IMR-90 (cell line): ENCODE results near the gene RPS10. TPM values are rescaled to one million over a fixed set of nuclear protein-coding genes. Genes with fewer than 3 reads are reported as not detected.
A peak's percentile ranks its signal among the peaks of the same experiment; 100 is the strongest.

Experiments
- ATAC-seq: fragments of 200-7000 bp; cut with Tn5 transposase; 2 replicates; pipeline ENCODE4 v1.9.1; 2020; ENCODE audit warnings: low read depth, mild to moderate bottlenecking, moderate library complexity
- BruUV-seq: library from RNA; stranded (reverse); fragments of 400-500 nt; replicated peaks from 2 replicates; lab custom pipeline; 2021; lab: Mats Ljungman, UMichigan
- CTCF ChIA-PET: fragments of 300-600 bp; formaldehyde crosslinking; extraction: SDS; loops from one replicate; lab custom pipeline; 2021; ENCODE audit warnings: antibody characterized with exemption; lab: Yijun Ruan, JAX
- POLR2A ChIA-PET: fragments of 300-600 bp; sonication (Branson Sonifier 250); formaldehyde crosslinking; loops from one replicate; lab custom pipeline; 2022; ENCODE audit warnings: antibody characterized with exemption; ENCODE audit not compliant: unreplicated experiment; lab: Charles Lee
- DNase-seq: peaks from one replicate; pipeline ENCODE4 v3.0.0; 2013
- H2AFZ ChIP-seq: replicated peaks from 2 replicates; pipeline ENCODE3; 2013; ENCODE audit warnings: low read length, mild to moderate bottlenecking; ENCODE audit not compliant: poor library complexity
- H2AK5ac ChIP-seq: 2 replicates; pipeline ENCODE4 v1.6.1; 2013; ENCODE audit warnings: low read depth, low read length, inconsistent platforms
- H2AK9ac ChIP-seq: replicated peaks from 2 replicates; pipeline ENCODE3; 2013; ENCODE audit warnings: mild to moderate bottlenecking, low read depth, low read length, moderate library complexity; ENCODE audit not compliant: poor library complexity
- H2BK120ac ChIP-seq: 2 replicates; pipeline ENCODE4 v1.6.1; 2013; ENCODE audit warnings: low read depth, low read length, inconsistent platforms
- H2BK15ac ChIP-seq: 3 replicates; pipeline ENCODE4 v1.6.1; 2013; ENCODE audit warnings: low read depth, low read length, inconsistent platforms
- H2BK20ac ChIP-seq: 2 replicates; pipeline ENCODE4 v1.6.1; 2013; ENCODE audit warnings: low read depth, mild to moderate bottlenecking, inconsistent platforms, low read length, moderate library complexity
- H2BK5ac ChIP-seq: 2 replicates; pipeline ENCODE4 v1.6.1; 2013; ENCODE audit warnings: mild to moderate bottlenecking, low read depth, low read length, inconsistent platforms; ENCODE audit not compliant: poor library complexity, severe bottlenecking
- H3K14ac ChIP-seq: replicated peaks from 2 replicates; pipeline ENCODE4 v1.6.1; 2013; ENCODE audit warnings: low read depth, low read length, inconsistent platforms
- H3K18ac ChIP-seq: 2 replicates; pipeline ENCODE4 v1.6.1; 2013; ENCODE audit warnings: low read depth, low read length, control low read depth
- H3K23ac ChIP-seq: 2 replicates; pipeline ENCODE4 v1.6.1; 2013; ENCODE audit warnings: low read depth, low read length, inconsistent platforms
- H3K27ac ChIP-seq: 2 replicates; pipeline ENCODE4 v1.5.1; 2013; ENCODE audit warnings: mild to moderate bottlenecking, control low read depth, low read length; ENCODE audit not compliant: insufficient read depth
- H3K27me3 ChIP-seq: 2 replicates; pipeline ENCODE4 v1.6.1; 2013; ENCODE audit warnings: low read length; ENCODE audit not compliant: control insufficient read depth, insufficient read depth
- H3K36me3 ChIP-seq: 2 replicates; pipeline ENCODE4 v1.6.1; 2013; ENCODE audit warnings: low read length, mixed read lengths; ENCODE audit not compliant: control insufficient read depth, insufficient read depth
- H3K4ac ChIP-seq: 2 replicates; pipeline ENCODE4 v1.6.1; 2013; ENCODE audit warnings: low read depth, low read length, inconsistent platforms
- H3K4me1 ChIP-seq: 2 replicates; pipeline ENCODE4 v1.6.1; 2013; ENCODE audit warnings: low read length, mixed read lengths; ENCODE audit not compliant: control insufficient read depth, insufficient read depth
- H3K4me2 ChIP-seq: 2 replicates; pipeline ENCODE4 v1.6.1; 2013; ENCODE audit warnings: low read depth, mild to moderate bottlenecking, control low read depth, low read length, moderate library complexity
- H3K4me3 ChIP-seq: 2 replicates; pipeline ENCODE4 v1.5.1; 2013; ENCODE audit warnings: low read depth, mild to moderate bottlenecking, control low read depth, low read length, moderate library complexity; ENCODE audit not compliant: insufficient read depth
- H3K56ac ChIP-seq: 2 replicates; pipeline ENCODE4 v1.6.1; 2013; ENCODE audit warnings: low read length, inconsistent platforms; ENCODE audit not compliant: insufficient read depth; ENCODE audit errors: extremely low read depth
- H3K79me1 ChIP-seq, 2 experiments: 2 replicates each; pipeline ENCODE4 v1.6.1; 2013; ENCODE audit warnings: low read length in 2 of 2, inconsistent platforms in 1 of 2, low read depth in 1 of 2
- H3K9ac ChIP-seq: 2 replicates; pipeline ENCODE4 v1.6.1; 2013; ENCODE audit warnings: low read depth, low read length, control low read depth
- H3K9me1 ChIP-seq: 2 replicates; pipeline ENCODE4 v1.6.1; 2013; ENCODE audit warnings: low read length, inconsistent platforms; ENCODE audit not compliant: insufficient read depth
- H3K9me3 ChIP-seq: 2 replicates; pipeline ENCODE4 v1.6.1; 2013; ENCODE audit warnings: low read length; ENCODE audit not compliant: control insufficient read depth, insufficient read depth
- H4K20me1 ChIP-seq: 2 replicates; pipeline ENCODE4 v1.6.1; 2013; ENCODE audit warnings: low read length, inconsistent platforms; ENCODE audit not compliant: insufficient read depth
- H4K5ac ChIP-seq: 2 replicates; pipeline ENCODE4 v1.6.1; 2013; ENCODE audit warnings: mild to moderate bottlenecking, low read depth, low read length, control low read depth
- H4K8ac ChIP-seq, 2 experiments: 2 replicates each; pipeline ENCODE4 v1.6.1; 2013; ENCODE audit warnings: low read depth in 2 of 2, low read length in 2 of 2, control low read depth in 1 of 2, inconsistent platforms in 1 of 2
- H4K91ac ChIP-seq: 2 replicates; pipeline ENCODE4 v1.6.1; 2013; ENCODE audit warnings: low read depth, low read length, inconsistent platforms; ENCODE audit not compliant: insufficient read depth
- CEBPB ChIP-seq: IDR thresholded peaks from 2 replicates; pipeline ENCODE4 v1.6.1; 2012; ENCODE audit warnings: low read depth, low read length, improper control_type of control experiment
- FOS ChIP-seq: fragments of 150-350 bp; IDR thresholded peaks from 2 replicates; pipeline ENCODE4 v1.6.1; 2016; ENCODE audit warnings: low read depth, low read length
- MAFK ChIP-seq: IDR thresholded peaks from 2 replicates; pipeline ENCODE4 v1.6.1; 2012; ENCODE audit warnings: low read depth, low read length, improper control_type of control experiment
- MAZ ChIP-seq: IDR thresholded peaks from 2 replicates; pipeline ENCODE4 v1.6.1; 2012; ENCODE audit warnings: low read depth, mild to moderate bottlenecking, low read length, improper control_type of control experiment, moderate library complexity, borderline replicate concordance
- MXI1 ChIP-seq: IDR thresholded peaks from 2 replicates; pipeline ENCODE4 v1.6.1; 2012; ENCODE audit warnings: low read depth, mild to moderate bottlenecking, low read length, moderate library complexity, borderline replicate concordance
- NFE2L2 ChIP-seq: fragments of 150-350 bp; IDR thresholded peaks from 2 replicates; pipeline ENCODE4 v1.6.1; 2016; ENCODE audit warnings: low read depth, mild to moderate bottlenecking, low read length
- POLR2A ChIP-seq: IDR thresholded peaks from 2 replicates; pipeline ENCODE4 v1.6.1; 2012; ENCODE audit warnings: mild to moderate bottlenecking, low read depth, low read length
- RAD21 ChIP-seq: IDR thresholded peaks from 2 replicates; pipeline ENCODE4 v1.6.1; 2012; ENCODE audit warnings: low read length, improper control_type of control experiment
- RCOR1 ChIP-seq: IDR thresholded peaks from 2 replicates; pipeline ENCODE4 v1.6.1; 2012; ENCODE audit warnings: mild to moderate bottlenecking, low read length, improper control_type of control experiment; ENCODE audit not compliant: insufficient replicate concordance
- RFX5 ChIP-seq: IDR thresholded peaks from 2 replicates; pipeline ENCODE4 v1.8.0; 2012; ENCODE audit warnings: low read depth, mild to moderate bottlenecking, low read length, moderate library complexity
- SMC3 ChIP-seq: fragments of 150-350 bp; IDR thresholded peaks from 2 replicates; pipeline ENCODE4 v1.6.1; 2016; ENCODE audit warnings: low read depth, mild to moderate bottlenecking, antibody characterized with exemption, low read length, moderate library complexity
- WGBS, 2 experiments: methylation state at CpG; one replicate each; pipeline versions ENCODE4 v1.1.5 to v1.1.7; 2013; ENCODE audit warnings: missing lambda C conversion rate in 2 of 2; ENCODE audit not compliant: insufficient read length in 1 of 2; ENCODE audit errors: extremely low coverage in 2 of 2; 5-methylcytosine and 5-hydroxymethylcytosine counted together
- dilution Hi-C: fragments of 300-500 bp; cut with HindIII; formaldehyde crosslinking; loops from one replicate; pipeline ENCODE4 v1.14.3; 2018; ENCODE audit warnings: low sequenced_read_pairs; ENCODE audit not compliant: unreplicated experiment
- in situ Hi-C: fragments of 300-500 bp; cut with MboI; formaldehyde crosslinking; loops from 3 replicates; pipeline ENCODE4 v1.14.3; 2019; ENCODE audit warnings: low sequenced_read_pairs, inconsistent platforms, mixed read lengths
- intact Hi-C: fragments of 100-400 bp; cut with micrococcal nuclease; formaldehyde crosslinking; loops from 2 replicates; pipeline ENCODE4 v1.10.0; 2022
- polyA plus RNA-seq, 3 experiments: library from polyadenylated mRNA; depleted of rRNA; stranded (reverse); fragments of >200 nt; gene quantifications; 2 replicates each; pipeline ENCODE4 v1.2.3, GENCODE V29; 2012; ENCODE audit warnings: low replicate concordance in 1 of 3
- total RNA-seq: library from RNA; depleted of rRNA; stranded (reverse); fragments of >200 nt; gene quantifications from 2 replicates; pipeline ENCODE4 v1.2.3, GENCODE V29; 2012
- TF ChIP-seq, protein P1 (sequence below): fragments of 150-350 bp; IDR thresholded peaks from 2 replicates; pipeline ENCODE4 v1.6.1; 2016; ENCODE audit warnings: low read depth, mild to moderate bottlenecking, low read length, moderate library complexity, borderline replicate concordance
- TF ChIP-seq, protein P2 (sequence below): fragments of 150-350 bp; IDR thresholded peaks from 2 replicates; pipeline ENCODE4 v1.6.1; 2017; ENCODE audit warnings: mild to moderate bottlenecking, antibody characterized with exemption, low read length, low read depth
- TF ChIP-seq, protein P3 (sequence below): conservative IDR thresholded peaks from 2 replicates; pipeline ENCODE4 v1.5.1; 2012; ENCODE audit warnings: mild to moderate bottlenecking, low read depth, low read length, improper control_type of control experiment

The RPS10 gene
- total and polyA plus RNA-seq, 2 of the 4 experiments (the other 2 are of a cell fraction) = 5,462 to 5,584 TPM

DNA sequence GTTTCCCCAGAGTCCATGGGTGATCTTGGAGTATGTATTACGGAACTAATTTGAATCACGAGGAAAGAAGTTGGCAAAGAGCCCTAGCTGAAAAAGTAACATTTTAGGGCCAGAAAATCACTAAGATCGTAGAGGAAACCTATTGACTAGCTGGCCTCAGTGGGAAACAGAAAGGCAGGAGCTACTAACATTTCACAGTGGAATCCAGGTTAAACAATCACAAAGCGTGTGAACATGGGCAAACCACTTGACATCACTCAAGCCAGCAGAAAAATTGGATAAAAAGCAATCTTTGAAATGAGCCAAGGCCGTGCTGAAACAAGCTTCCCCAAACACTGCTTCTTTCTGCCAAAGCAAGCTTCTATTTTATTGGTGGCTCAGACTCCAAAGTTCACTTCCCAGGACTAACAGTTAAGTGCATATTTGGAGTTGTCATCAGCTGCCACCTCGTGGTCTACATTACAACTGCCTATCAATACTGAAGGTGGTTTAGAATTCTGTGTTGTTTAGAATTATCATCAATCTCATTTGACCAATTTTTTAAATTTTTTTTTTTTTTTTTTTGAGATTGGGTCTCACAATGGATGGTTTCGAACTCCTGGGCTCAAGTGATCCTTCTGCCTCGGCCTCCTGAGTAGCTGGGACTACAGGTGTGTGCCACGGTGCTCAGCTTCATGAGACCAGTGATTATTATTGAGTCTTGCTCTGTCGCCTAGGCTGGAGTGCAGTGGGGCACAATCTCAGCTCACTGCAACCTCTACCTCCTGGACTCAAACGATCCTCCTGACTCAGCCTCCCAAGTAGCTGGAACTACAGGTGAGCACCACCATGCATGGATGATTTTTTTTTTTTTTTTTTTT is 10.6 kb downstream of the RPS10 start:
- Histone ChIP-seq H3K4me2 (no peak overlapping the region), H3K79me1 (peaks cover 23 to 38% of the 10 kb centered on the region in 2 experiments), H2BK5ac (no peak overlapping the region), H3K36me3 (peaks cover 36% of the 10 kb centered on the region), H2BK20ac (no peak overlapping the region), H4K8ac (no peak overlapping the region), H2AFZ (no peak overlapping the region), H3K27me3 (no peaks in the 10 kb centered on the region), H2AK9ac (no peak overlapping the region), H3K4me1 (no peaks in the 10 kb centered on the region), H3K9ac (no peak overlapping the region), H3K18ac (no peak overlapping the region), H3K9me1 (peaks cover 10% of the 10 kb centered on the region), H4K20me1 (peaks cover 40% of the 10 kb centered on the region), H3K56ac (no peak overlapping the region), H2AK5ac (no peak overlapping the region), H4K5ac (no peak overlapping the region), H3K23ac (no peak overlapping the region), H3K4me3 (no peak overlapping the region), H3K9me3 (no peaks in the 10 kb centered on the region), H4K91ac (no peak overlapping the region), H2BK15ac (no peak overlapping the region), H3K27ac (no peak overlapping the region), H3K14ac (no peak overlapping the region), H3K4ac (no peak overlapping the region), H2BK120ac (no peak overlapping the region)
- CTCF ChIA-PET = interaction anchor here (0.6 to 2.2 kb wide), 15 partner anchors 19 to 1044 kb away, joined by 3 to 12 read pairs (median 4); partner anchors contain the start of gene SMIM29
- peak; percentile 50 for ATAC-seq
- BruUV-seq = no TSS peak
- POLR2A ChIA-PET = interaction anchor here (0.5 to 1.8 kb wide), 4 partner anchors 58 to 633 kb away, joined by 3 to 12 read pairs (median 5); partner anchors contain the start of gene HMGA1
- in situ Hi-C loops = no loop called here
- DNase-seq = peak; percentile 65
- 73% methylated on average over 5 of the region's 11 CpGs; no CpG with 5 or more reads in 1 of the 2 experiments for WGBS, 2 experiments
- intact Hi-C loops = loop anchor here (1.0 to 5.0 kb wide), 4 partner anchors 166 to 251 kb away; partner anchors contain the start of gene SMIM29
- dilution Hi-C loops = no loop called here
- no peak for TF ChIP-seq MAFK
- peak; percentile 65 for TF ChIP-seq RAD21
- no peak for TF ChIP-seq RCOR1
- no peak for TF ChIP-seq MXI1
- TF ChIP-seq POLR2A = 0 out of 2 replicates have a peak, but pooled peaks have one; percentile 17
- no peak for TF ChIP-seq FOS
- TF ChIP-seq MAZ = no peak
- peak; percentile 70 for TF ChIP-seq SMC3
- no peak for TF ChIP-seq CEBPB
- no peak for TF ChIP-seq NFE2L2
- TF ChIP-seq, protein P1, sequence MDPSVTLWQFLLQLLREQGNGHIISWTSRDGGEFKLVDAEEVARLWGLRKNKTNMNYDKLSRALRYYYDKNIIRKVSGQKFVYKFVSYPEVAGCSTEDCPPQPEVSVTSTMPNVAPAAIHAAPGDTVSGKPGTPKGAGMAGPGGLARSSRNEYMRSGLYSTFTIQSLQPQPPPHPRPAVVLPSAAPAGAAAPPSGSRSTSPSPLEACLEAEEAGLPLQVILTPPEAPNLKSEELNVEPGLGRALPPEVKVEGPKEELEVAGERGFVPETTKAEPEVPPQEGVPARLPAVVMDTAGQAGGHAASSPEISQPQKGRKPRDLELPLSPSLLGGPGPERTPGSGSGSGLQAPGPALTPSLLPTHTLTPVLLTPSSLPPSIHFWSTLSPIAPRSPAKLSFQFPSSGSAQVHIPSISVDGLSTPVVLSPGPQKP = no peak
- no peak for TF ChIP-seq RFX5
- TF ChIP-seq, protein P2, sequence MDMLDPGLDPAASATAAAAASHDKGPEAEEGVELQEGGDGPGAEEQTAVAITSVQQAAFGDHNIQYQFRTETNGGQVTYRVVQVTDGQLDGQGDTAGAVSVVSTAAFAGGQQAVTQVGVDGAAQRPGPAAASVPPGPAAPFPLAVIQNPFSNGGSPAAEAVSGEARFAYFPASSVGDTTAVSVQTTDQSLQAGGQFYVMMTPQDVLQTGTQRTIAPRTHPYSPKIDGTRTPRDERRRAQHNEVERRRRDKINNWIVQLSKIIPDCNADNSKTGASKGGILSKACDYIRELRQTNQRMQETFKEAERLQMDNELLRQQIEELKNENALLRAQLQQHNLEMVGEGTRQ = no peak
- TF ChIP-seq, protein P3, sequence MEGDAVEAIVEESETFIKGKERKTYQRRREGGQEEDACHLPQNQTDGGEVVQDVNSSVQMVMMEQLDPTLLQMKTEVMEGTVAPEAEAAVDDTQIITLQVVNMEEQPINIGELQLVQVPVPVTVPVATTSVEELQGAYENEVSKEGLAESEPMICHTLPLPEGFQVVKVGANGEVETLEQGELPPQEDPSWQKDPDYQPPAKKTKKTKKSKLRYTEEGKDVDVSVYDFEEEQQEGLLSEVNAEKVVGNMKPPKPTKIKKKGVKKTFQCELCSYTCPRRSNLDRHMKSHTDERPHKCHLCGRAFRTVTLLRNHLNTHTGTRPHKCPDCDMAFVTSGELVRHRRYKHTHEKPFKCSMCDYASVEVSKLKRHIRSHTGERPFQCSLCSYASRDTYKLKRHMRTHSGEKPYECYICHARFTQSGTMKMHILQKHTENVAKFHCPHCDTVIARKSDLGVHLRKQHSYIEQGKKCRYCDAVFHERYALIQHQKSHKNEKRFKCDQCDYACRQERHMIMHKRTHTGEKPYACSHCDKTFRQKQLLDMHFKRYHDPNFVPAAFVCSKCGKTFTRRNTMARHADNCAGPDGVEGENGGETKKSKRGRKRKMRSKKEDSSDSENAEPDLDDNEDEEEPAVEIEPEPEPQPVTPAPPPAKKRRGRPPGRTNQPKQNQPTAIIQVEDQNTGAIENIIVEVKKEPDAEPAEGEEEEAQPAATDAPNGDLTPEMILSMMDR = peak; percentile 63
